Mucosa of descending colon (tissue), 3 donors: ENCODE measurements around the gene TADA3. TPM values are rescaled to one million over a fixed set of nuclear protein-coding genes. Genes with fewer than 3 reads are reported as not detected.
A peak's percentile ranks its signal among the peaks of the same experiment; 100 is the strongest.

Experiments used
- ATAC-seq: fragments of 200-7000 bp; cut with Tn5 transposase; one replicate; pipeline ENCODE4 v1.9.1; 2020; ENCODE audit warnings: mild to moderate bottlenecking, moderate library complexity
- DNase-seq, 3 donors: peaks; one replicate each; pipeline ENCODE4 v3.0.0-alpha.2; 2020
- H3K36me3 ChIP-seq: fragments of 200-600 bp; one replicate; pipeline ENCODE4 v1.8.0; 2021; ENCODE audit warnings: low read depth, mild to moderate bottlenecking
- H3K4me1 ChIP-seq: fragments of 200-600 bp; one replicate; pipeline ENCODE4 v1.8.0; 2021; ENCODE audit warnings: low read depth, mild to moderate bottlenecking
- H3K4me3 ChIP-seq: fragments of 200-600 bp; one replicate; pipeline ENCODE4 v1.8.0; 2021; ENCODE audit warnings: mild to moderate bottlenecking
- H3K9me3 ChIP-seq: fragments of 200-600 bp; one replicate; pipeline ENCODE4 v1.8.0; 2021; ENCODE audit warnings: mild to moderate bottlenecking
- CTCF ChIP-seq: fragments of 200-600 bp; IDR thresholded peaks from one replicate; pipeline ENCODE4 v1.8.0; 2022; ENCODE audit warnings: antibody characterized with exemption, mild to moderate bottlenecking
- intact Hi-C, 2 donors: fragments of 100-400 bp; cut with DNase I in 1 of 2; cut with micrococcal nuclease in 1 of 2; formaldehyde crosslinking; loops; one replicate each; pipeline versions ENCODE4 v1.11.0 to v1.11.1; 2022; cut with DNase I, micrococcal nuclease
- total RNA-seq, 3 donors: library from RNA; stranded (reverse); fragmentation: NEBNext Ultra II Directional in 2 of 3; extraction: Animal tissue kit (Norgen Biotek cat#: 25700) in 2 of 3; gene quantifications; one replicate each; pipeline versions ENCODE4 v1.2.1 to v1.2.4, GENCODE V29; 2021 to 2023
- donor health status: DM: no; HTN: no; CAD: no; lungs with moderate emphysema.
- donor health status: DM: no; HTN: no; CAD: no.
- donor health status: DM: no; HTN: yes; CAD: no.

The TADA3 gene
- total RNA-seq, 3 donors from 2014 or later: 63.0 to 66.1 (median 63.2) TPM

GRCh38 chr3:9809239-9809614 is 17.0 kb upstream of the TADA3 start:
- Histone ChIP-seq H3K36me3 (no peaks in the 10 kb centered on the region), H3K9me3 (no peaks in the 10 kb centered on the region), H3K4me3 (peak overlapping the region; percentile 56), H3K4me1 (peaks cover 18% of the 10 kb centered on the region)
- no peak for TF ChIP-seq CTCF
- DNase-seq (peak in 1 of 3 donors; percentile 59), ATAC-seq (peak; percentile 71)
- intact Hi-C loops: no loop called here

GRCh38 chr3:9808345-9809037 is 16.2 kb upstream of the TADA3 start:
- DNase-seq (peak in 1 of 3 donors; percentile 47), ATAC-seq (peak; percentile 26)
- no peak overlapping the region for H3K4me3 ChIP-seq
- peaks cover 18% of the 10 kb centered on the region for H3K4me1 ChIP-seq
- intact Hi-C loops: no loop called here
- TF ChIP-seq CTCF: no peak
- H3K36me3 ChIP-seq: peaks cover 5% of the 10 kb centered on the region
- H3K9me3 ChIP-seq: no peaks in the 10 kb centered on the region

- intact Hi-C loops: no loop called here
- DNase-seq (no peak), ATAC-seq (no peak)
- no peak overlapping the region for H3K4me3 ChIP-seq
- peaks cover 18% of the 10 kb centered on the region for H3K4me1 ChIP-seq
- TF ChIP-seq CTCF: no peak
- H3K9me3 ChIP-seq: no peaks in the 10 kb centered on the region
- peaks cover 9% of the 10 kb centered on the region for H3K36me3 ChIP-seq
These were observed 15.7 kb upstream of the TADA3 start for GRCh38 chr3:9807981-9808344.

DNA sequence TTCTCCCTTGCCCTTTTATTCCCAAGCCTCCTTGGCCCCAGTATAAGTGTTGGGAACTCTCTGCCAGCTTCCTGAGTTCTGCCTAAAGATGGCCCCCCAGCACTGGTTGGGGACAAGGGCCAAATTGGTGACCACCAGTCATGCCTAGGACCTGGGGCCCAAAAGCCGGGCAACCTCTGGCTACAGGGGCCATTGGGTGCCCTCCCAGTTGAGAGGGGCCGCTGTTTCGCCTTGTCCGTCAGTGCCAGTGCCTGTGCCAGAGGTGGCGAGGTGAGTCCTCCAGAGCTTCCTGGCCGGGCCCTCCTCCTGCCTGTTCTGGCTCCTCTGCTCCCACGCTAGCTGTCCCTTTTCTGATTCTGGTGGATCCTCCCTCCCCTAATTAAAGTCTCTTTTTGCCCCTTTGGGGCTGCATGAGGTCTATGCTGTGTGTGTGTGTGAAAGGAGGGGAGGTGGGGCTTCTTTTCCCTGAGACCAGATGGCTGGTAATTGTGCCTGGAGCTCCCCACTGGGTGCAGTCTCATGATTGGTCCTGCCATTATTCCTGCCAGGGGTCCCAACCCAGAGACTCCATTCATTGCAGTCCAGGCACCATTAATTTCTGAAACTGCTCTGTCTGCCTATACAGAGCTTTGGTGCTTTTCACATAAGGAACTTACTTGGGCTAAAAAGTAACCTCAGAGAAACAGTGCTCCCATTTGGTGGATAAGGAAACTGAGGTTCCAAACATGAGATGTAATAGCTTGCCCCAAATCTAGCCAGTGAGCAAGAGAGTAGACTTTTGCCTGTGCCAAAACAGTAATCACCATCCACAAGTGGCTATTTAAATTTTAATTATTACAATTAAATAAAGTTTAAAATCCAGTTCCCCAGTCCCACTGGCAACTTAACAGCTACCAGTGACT is 14.7 kb upstream of the TADA3 start:
- Histone ChIP-seq H3K4me3 (no peak overlapping the region), H3K9me3 (no peaks in the 10 kb centered on the region), H3K4me1 (peaks cover 18% of the 10 kb centered on the region), H3K36me3 (peaks cover 13% of the 10 kb centered on the region)
- ATAC-seq (no peak), DNase-seq (no peak)
- intact Hi-C loops: no loop called here
- no peak for TF ChIP-seq CTCF

DNA sequence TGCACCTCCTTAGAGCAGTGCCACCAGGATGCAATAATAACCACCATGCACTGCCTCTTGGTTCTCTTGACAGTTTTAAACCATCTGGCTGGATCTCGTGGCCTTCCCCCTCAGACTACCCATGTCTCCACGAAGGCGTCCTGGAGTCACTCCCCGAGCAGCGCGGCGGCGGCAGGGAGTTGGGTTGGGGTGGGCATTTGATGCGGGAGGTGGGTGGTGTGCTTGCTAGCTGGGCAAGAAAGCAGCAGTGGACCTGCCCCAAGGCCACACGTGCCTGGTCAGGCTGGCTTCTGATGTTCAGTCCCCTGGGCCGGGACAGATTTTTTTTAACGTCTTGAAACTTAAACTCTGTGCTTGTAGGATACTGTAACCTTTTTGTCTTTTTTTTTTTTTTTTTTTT is 13.9 kb upstream of the TADA3 start:
- DNase-seq: no peak
- Histone ChIP-seq H3K4me1 (peaks cover 18% of the 10 kb centered on the region), H3K4me3 (no peak overlapping the region), H3K36me3 (peaks cover 16% of the 10 kb centered on the region), H3K9me3 (no peaks in the 10 kb centered on the region)
- ATAC-seq: no peak
- no peak for TF ChIP-seq CTCF
- intact Hi-C loops: no loop called here
